Thyroid gland (tissue), 4 donors: ENCODE results near the gene NQO2. TPM values are rescaled to one million over a fixed set of nuclear protein-coding genes. Genes with fewer than 3 reads are reported as not detected.
A peak's percentile ranks its signal among the peaks of the same experiment; 100 is the strongest.
"Not testable (repeated sequence)": the region's sequence is repeated elsewhere in the genome, so short reads cannot be mapped to it uniquely, and the experiment has no call there.

ENCODE experiments used
- DNase-seq, 2 donors: peaks; one replicate each; pipeline ENCODE4 v3.0.0-alpha.2; 2019
- H3K27ac ChIP-seq, 3 donors: fragments of 200-600 bp; sonication (generic); 1 replicate in 2 of 3; 2 replicates in 1 of 3; pipeline ENCODE4 v1.5.1; 2016 to 2019; ENCODE audit warnings: mild to moderate bottlenecking in 1 of 3, moderate library complexity in 1 of 3
- H3K27me3 ChIP-seq: fragments of 200-600 bp; sonication (generic); one replicate; pipeline ENCODE4 v1.5.1; 2019
- H3K36me3 ChIP-seq, 2 donors: fragments of 200-600 bp; sonication (generic); one replicate each; pipeline ENCODE4 v1.5.1; 2016 to 2019
- H3K4me1 ChIP-seq, 2 donors: fragments of 200-600 bp; sonication (generic); one replicate each; pipeline ENCODE4 v1.5.1; 2017 to 2019
- H3K4me3 ChIP-seq, 3 donors: fragments of 200-600 bp; sonication (generic); replicated peaks in 1 of 3; 1 replicate in 2 of 3; 2 replicates in 1 of 3; pipeline ENCODE4 v1.5.1; 2016; ENCODE audit warnings: mild to moderate bottlenecking in 1 of 3
- H3K9me3 ChIP-seq: fragments of 200-600 bp; sonication (generic); one replicate; pipeline ENCODE4 v1.5.1; 2017
- POLR2A ChIP-seq, 2 donors: fragments of 450-650 bp; IDR thresholded peaks; one replicate each; pipeline ENCODE4 v1.6.1; 2017; ENCODE audit warnings: antibody characterized with exemption in 2 of 2, mild to moderate bottlenecking in 2 of 2, moderate library complexity in 1 of 2
- WGBS, 2 donors: methylation state at CpG; one replicate each; pipeline ENCODE4 v1.1.5; 2017; 5-methylcytosine and 5-hydroxymethylcytosine counted together
- intact Hi-C: fragments of 100-400 bp; cut with DNase I; formaldehyde crosslinking; loops from one replicate; pipeline ENCODE4 v1.15.1; 2023
- total RNA-seq, 4 donors: library from RNA; depleted of rRNA; stranded (reverse); fragments of >200 nt; gene quantifications; one replicate each; pipeline ENCODE4 v1.2.3, GENCODE V29; 2016
- TF ChIP-seq, protein P1 (sequence below), 6 experiments: fragments of 200-600 bp in 3 of 6; fragments of 450-650 bp in 3 of 6; sonication (generic) in 3 of 6; IDR thresholded peaks; one replicate each; pipeline ENCODE4 v1.5.1; 2016 to 2019; ENCODE audit warnings: antibody characterized with exemption in 6 of 6, mild to moderate bottlenecking in 2 of 6, inconsistent platforms in 1 of 6, moderate library complexity in 1 of 6

Gene NQO2
- total RNA-seq, 4 donors from 2014 or later: 20.7 to 43.0 (median 36.3) TPM

DNA sequence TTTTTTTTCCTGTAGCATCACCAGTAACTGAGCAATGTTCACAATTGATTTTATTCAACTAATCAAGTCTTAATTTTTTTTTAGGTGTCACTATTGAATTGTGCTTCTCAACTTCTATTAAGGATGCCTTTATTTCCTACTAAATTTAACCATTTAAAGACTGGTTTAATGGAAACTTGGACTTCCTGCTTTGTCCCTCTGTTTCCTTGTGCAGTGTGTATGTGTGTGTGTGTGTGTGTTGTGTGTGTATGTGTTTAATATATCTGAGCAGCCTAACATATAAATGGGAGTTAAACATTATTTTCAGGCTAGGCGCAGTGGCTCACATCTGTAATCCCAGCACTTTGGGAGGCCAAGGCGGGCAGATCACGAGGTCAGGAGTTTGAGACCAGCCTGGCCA lies 30.1 kb upstream of the NQO2 start:
- TF ChIP-seq POLR2A (IDR thresholded peaks at IDR 0.05): no peak
- TF ChIP-seq, protein P1, sequence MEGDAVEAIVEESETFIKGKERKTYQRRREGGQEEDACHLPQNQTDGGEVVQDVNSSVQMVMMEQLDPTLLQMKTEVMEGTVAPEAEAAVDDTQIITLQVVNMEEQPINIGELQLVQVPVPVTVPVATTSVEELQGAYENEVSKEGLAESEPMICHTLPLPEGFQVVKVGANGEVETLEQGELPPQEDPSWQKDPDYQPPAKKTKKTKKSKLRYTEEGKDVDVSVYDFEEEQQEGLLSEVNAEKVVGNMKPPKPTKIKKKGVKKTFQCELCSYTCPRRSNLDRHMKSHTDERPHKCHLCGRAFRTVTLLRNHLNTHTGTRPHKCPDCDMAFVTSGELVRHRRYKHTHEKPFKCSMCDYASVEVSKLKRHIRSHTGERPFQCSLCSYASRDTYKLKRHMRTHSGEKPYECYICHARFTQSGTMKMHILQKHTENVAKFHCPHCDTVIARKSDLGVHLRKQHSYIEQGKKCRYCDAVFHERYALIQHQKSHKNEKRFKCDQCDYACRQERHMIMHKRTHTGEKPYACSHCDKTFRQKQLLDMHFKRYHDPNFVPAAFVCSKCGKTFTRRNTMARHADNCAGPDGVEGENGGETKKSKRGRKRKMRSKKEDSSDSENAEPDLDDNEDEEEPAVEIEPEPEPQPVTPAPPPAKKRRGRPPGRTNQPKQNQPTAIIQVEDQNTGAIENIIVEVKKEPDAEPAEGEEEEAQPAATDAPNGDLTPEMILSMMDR (IDR thresholded peaks at IDR 0.05): no peak
- no peaks in the 10 kb centered on the region for H3K27me3 ChIP-seq
- H3K4me3 ChIP-seq: no peak overlapping the region
- no peaks in the 10 kb centered on the region for H3K9me3 ChIP-seq
- H3K27ac ChIP-seq: no peak overlapping the region
- intact Hi-C loops: no loop called here
- H3K4me1 ChIP-seq: peaks cover 6 to 12% of the 10 kb centered on the region in 2 donors
- no peak for DNase-seq
- 58 to 74% methylated on average over 3 of the region's 3 CpGs for WGBS, 2 donors
- H3K36me3 ChIP-seq: no peaks in the 10 kb centered on the region

DNA sequence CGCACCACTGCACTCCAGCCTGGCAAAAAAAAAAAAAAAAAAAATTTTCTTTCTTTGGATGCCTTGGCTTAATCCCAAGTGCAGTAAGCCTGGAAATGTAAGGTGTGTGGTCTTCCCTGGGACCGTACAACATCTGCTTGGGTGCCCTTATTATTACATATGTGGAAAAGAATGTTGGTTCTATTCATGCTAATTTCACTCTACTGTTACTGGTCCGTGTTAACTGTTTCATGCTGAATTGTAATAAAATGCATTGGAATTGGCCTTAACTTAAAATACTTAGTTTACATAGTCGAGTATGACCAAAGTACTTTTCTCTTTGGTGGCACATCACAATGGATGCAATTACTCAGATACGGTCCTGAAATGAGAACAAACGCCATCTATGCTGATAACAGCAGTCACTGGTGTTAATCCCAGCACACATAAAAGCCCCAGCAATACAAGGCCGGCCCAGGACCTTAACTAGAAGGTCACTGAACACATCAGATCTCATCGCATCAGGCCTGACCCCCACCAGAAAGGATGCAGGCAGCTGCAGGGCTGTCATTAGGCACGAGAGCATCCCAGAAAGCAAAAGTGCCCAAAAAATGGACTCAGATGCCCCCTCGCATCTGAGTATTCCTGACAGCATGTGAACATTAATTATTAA lies 29.5 kb upstream of the NQO2 start:
- intact Hi-C loops: no loop called here
- no peak for DNase-seq
- Histone ChIP-seq H3K27ac (peak overlapping the region; percentile 90 to 98 (median 98)), H3K36me3 (no peaks in the 10 kb centered on the region), H3K4me1 (peaks cover 6 to 12% of the 10 kb centered on the region in 2 donors), H3K9me3 (no peaks in the 10 kb centered on the region), H3K27me3 (no peaks in the 10 kb centered on the region), H3K4me3 (peak overlapping the region in 1 of 3 donors; percentile 75)
- WGBS, 2 donors: 38 to 42% methylated on average over 10 of the region's 10 CpGs
- no peak for TF ChIP-seq POLR2A (IDR thresholded peaks at IDR 0.05)
- TF ChIP-seq, protein P1 (IDR thresholded peaks at IDR 0.05): no peak

DNA sequence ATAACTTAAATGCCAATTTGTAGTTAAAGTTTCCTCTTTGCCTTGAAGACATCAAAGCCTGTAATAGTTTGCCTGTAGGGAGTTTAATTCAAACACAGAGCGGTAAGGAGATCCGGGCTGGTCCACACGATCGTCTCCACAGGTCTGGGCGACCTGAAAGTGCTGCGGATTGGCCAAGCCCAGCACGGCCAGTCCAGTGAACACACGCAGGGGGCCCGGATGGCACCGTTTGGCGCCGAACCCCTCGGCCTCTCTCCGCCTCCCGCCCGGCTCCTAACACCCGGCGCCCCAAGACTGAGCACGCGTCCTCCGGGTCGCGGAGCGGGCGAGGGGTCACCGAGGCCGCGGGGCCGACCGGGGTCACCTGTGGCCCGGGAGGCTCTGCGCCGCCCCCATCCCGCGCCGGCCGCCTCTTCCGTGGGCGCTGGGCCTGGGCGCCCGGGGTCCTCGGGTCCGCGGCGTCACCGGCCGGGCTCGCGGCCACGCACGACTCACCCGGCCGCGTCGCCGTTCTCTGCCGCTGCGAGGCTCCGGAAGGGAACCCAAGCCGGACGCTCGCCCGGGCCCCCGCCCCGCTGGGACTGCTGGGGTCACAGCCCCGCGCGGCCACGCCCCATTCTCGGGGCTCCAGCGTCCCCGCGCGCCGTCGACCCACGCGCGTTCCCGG lies 28.8 kb upstream of the NQO2 start:
- Histone ChIP-seq H3K4me1 (peaks cover 6 to 12% of the 10 kb centered on the region in 2 donors), H3K4me3 (peak overlapping the region; percentile 37 to 75 (median 60)), H3K27ac (peak overlapping the region; percentile 90 to 98 (median 98)), H3K36me3 (no peaks in the 10 kb centered on the region), H3K27me3 (no peaks in the 10 kb centered on the region), H3K9me3 (no peaks in the 10 kb centered on the region)
- peak; percentile 82 to 83 for DNase-seq
- WGBS, 2 donors: 0% methylated on average over 14 to 43 of the region's 80 CpGs
- TF ChIP-seq, protein P1 (IDR thresholded peaks at IDR 0.05): no peak
- peak in 1 of 2 donors; percentile 68 for TF ChIP-seq POLR2A (IDR thresholded peaks at IDR 0.05)
- intact Hi-C loops: no loop called here

DNA sequence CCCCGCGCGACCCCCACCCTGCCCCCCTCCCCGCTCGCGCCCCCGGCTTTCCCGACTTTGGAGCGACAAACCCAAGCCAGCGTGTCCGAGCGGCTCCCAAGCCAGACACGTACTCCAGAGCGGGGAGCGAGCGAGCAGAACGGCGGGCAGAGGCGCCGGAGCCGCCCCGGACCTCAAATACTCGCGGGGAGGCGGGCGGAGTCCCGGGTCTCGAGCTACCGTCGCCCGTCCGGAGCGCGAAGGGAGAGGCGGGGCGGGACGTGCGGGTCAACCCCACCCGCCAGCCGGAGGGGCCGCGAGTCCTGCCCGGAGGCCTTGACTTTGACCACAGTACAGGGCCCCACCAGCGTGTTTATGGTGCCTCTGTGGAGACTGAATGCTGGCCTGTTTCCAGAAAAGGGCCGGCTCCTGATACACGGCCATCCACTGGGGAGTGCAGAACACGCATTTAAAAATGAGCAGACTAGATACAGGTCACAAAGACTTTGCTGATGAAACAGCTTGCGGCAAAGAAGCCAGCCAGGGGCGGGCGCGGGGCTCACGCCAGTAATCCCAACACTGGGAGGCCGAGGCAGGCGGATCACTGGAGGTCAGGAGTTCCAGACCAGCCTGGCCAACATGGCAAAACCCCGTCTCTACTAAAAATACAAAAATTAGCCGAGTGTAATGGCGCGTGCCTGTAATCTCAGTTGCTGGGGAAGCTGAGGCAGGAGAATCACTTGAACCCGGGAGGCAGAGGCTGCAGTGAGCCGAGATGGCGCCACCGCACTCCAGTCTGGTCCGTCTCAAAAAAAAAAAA lies 28.1 kb upstream of the NQO2 start, which contains the start of gene SERPINB6:
TSS of gene SERPINB6 (minus strand) at position 148 of the 799 bp plus-strand sequence. CDS start 12,235 bp downstream, outside the sequence.
- peak within 1 kb of the TSS; percentile 90 to 98 (median 98) for H3K27ac ChIP-seq
- peak; percentile 78 to 80 for DNase-seq
- peak within 1 kb of the TSS; percentile 37 to 75 (median 60) for H3K4me3 ChIP-seq
- peaks cover 6 to 9% of the 10 kb centered on the region in 2 donors for H3K4me1 ChIP-seq
- H3K36me3 ChIP-seq: no peaks in the 10 kb centered on the region
- WGBS, 2 donors: 0 to 2% methylated on average over 19 to 24 of the region's 63 CpGs
- no peaks in the 10 kb centered on the region for H3K27me3 ChIP-seq
- H3K9me3 ChIP-seq: no peaks in the 10 kb centered on the region
- intact Hi-C loops: no loop called here
- peak in 1 of 2 donors; percentile 51 for TF ChIP-seq POLR2A (IDR thresholded peaks at IDR 0.05)
- TF ChIP-seq, protein P1 (IDR thresholded peaks at IDR 0.05): peak in 1 of 6 experiments; percentile 16

DNA sequence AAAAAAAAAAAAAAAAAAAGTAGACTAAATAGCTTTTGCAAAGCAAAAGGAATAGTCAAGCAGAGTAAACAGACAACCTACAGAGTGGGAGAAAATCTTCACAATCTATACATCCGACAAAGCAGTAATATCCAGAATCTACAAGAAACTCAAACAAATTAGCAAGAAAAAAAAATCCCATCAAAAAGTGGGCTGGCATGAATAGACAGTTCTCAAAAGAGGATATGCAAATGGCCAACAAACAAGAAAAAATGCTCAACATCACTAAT lies 27.5 kb upstream of the NQO2 start:
- 31 to 46% methylated on average over 1 of the region's 1 CpG for WGBS, 2 donors
- H3K27me3 ChIP-seq, H3K9me3 ChIP-seq, H3K36me3 ChIP-seq, H3K4me1 ChIP-seq, intact Hi-C loops, DNase-seq: not testable (repeated sequence)
- Histone ChIP-seq H3K4me3 (peak overlapping the region in 1 of 3 donors; percentile 37), H3K27ac (peak overlapping the region; percentile 90 to 98 (median 98))

DNA sequence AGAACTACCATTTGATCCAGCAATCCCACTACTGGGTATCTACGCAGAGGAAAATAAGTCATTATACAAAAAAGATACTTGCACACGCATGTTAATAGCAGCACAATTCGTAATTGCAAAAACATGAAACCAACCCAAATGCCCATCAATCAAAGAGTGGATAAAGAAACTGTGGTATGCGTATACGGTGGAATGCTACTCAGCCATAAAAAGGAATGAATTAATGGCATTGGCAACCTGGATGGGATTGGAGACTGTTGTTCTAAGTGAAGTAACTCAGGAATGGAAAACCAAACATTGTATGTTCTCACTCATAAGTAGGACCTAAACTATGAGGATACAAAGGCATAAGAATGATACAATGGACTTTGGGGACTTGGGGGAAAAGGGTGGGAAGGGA lies 27.0 kb upstream of the NQO2 start:
- 97% methylated on average over 5 of the region's 5 CpGs for WGBS, 2 donors
- intact Hi-C loops: not testable (repeated sequence)

DNA sequence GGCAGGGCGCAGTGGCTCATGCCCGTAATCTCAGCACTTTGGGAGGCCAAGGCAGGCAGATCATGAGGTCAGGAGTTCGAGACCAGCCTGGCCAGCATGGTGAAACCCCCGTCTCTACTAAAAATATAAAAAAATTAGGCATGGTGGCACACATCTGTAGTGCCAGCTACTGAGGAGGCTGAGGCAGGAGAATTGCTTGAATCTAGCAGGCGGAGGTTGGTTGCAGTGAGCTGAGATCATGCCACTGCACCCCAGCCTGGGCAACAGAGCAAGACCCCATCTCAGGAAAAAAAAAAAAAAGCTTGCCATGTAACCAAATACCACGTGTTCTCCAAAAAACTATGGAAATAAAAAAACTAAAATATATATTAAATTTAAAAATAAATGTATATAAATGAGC lies 26.5 kb upstream of the NQO2 start:
- H3K4me3 ChIP-seq, H3K9me3 ChIP-seq, DNase-seq, H3K36me3 ChIP-seq, H3K27ac ChIP-seq, H3K27me3 ChIP-seq, H3K4me1 ChIP-seq, intact Hi-C loops: not testable (repeated sequence)
- 96 to 98% methylated on average over 6 of the region's 6 CpGs for WGBS, 2 donors

More for the DNA sequence above, 27.0 kb upstream of the NQO2 start:
- H3K36me3 ChIP-seq, H3K4me1 ChIP-seq, H3K27me3 ChIP-seq, DNase-seq, H3K27ac ChIP-seq, H3K9me3 ChIP-seq, H3K4me3 ChIP-seq: not testable (repeated sequence)
